ENCODE measurements around the gene WDR31.

WDR31 gene

GRCh38 chr9:113375057-113376023 is 35.3 kb upstream of the WDR31 start:
- Histone ChIP-seq H2AK5ac (ENCODE audit: low read depth, low read length) (no peak overlapping the region), H3K36me3 (replicated peaks in 1 of 2; ENCODE audit: control insufficient read depth in 2 of 2, insufficient read depth in 2 of 2, low read length in 2 of 2) (peaks cover 11 to 16% of the 10 kb centered on the region in 2 donors), H2AFZ (ENCODE audit: low read length) (no peak overlapping the region), H4K91ac (ENCODE audit: low read depth, low read length, poor library complexity) (no peak overlapping the region), H3K27me3 (ENCODE audit: control insufficient read depth in 3 of 3, insufficient read depth in 3 of 3, low read depth in 1 of 3, low read length in 3 of 3) (no peaks in the 10 kb centered on the region), H2BK12ac (ENCODE audit: low read length) (no peak overlapping the region), H3K4me2 (ENCODE audit: insufficient read depth, low read length, poor library complexity, severe bottlenecking) (no peak overlapping the region), H3K23ac (ENCODE audit: low read depth, low read length, poor library complexity) (no peak overlapping the region), H3K9ac (ENCODE audit: low read depth, low read length, poor library complexity) (no peak overlapping the region), H3K4me3 (ENCODE audit: low read length in 2 of 2) (no peak overlapping the region), H3K4me1 (ENCODE audit: control insufficient read depth in 2 of 2, insufficient read depth in 1 of 2, low read depth in 1 of 2, low read length in 2 of 2) (peaks cover 0 to 3% of the 10 kb centered on the region in 2 donors), H3K4ac (ENCODE audit: low read length) (no peak overlapping the region), H3K27ac (replicated peaks; ENCODE audit: low read length) (no peak overlapping the region), H2BK15ac (ENCODE audit: low read length) (no peak overlapping the region), H3K9me3 (replicated peaks in 1 of 2; ENCODE audit: control insufficient read depth in 2 of 2, insufficient read depth in 1 of 2, low read depth in 1 of 2, low read length in 2 of 2) (no peaks in the 10 kb centered on the region), H2BK120ac (ENCODE audit: low read depth, low read length) (no peak overlapping the region), H2BK5ac (ENCODE audit: low read length) (no peak overlapping the region), H3K14ac (ENCODE audit: low read length) (no peak overlapping the region), H3K18ac (ENCODE audit: low read length) (no peak overlapping the region), H3K79me1 (ENCODE audit: low read depth, low read length) (no peaks in the 10 kb centered on the region), H4K8ac (ENCODE audit: low read depth, low read length) (no peak overlapping the region)
- no peak for DNase-seq (ENCODE audit: low spot score)
- no CpG with 5 or more reads among the region's 6 CpGs for WGBS, 2 donors (ENCODE audit: extremely low coverage in 2 of 2, insufficient read length in 2 of 2, insufficient replicate concordance in 1 of 2)

- no CpG with 5 or more reads among the region's 24 CpGs for WGBS, 2 donors (ENCODE audit: extremely low coverage in 2 of 2, insufficient read length in 2 of 2, insufficient replicate concordance in 1 of 2)
- peak overlapping the region; percentile 6 for H2BK5ac ChIP-seq (ENCODE audit: low read length)
- H3K4me2 ChIP-seq (ENCODE audit: insufficient read depth, low read length, poor library complexity, severe bottlenecking) = no peak overlapping the region
These were observed 33.8 kb upstream of the WDR31 start for GRCh38 chr9:113373676-113374392.

GRCh38 chr9:113373256-113373655 is 33.2 kb upstream of the WDR31 start:
- Histone ChIP-seq H3K27me3 (ENCODE audit: control insufficient read depth in 3 of 3, insufficient read depth in 3 of 3, low read depth in 1 of 3, low read length in 3 of 3) (peaks cover 0 to 10% (median 0%) of the 10 kb centered on the region in 3 experiments), H3K4me2 (ENCODE audit: insufficient read depth, low read length, poor library complexity, severe bottlenecking) (no peak overlapping the region), H2AFZ (ENCODE audit: low read length) (no peak overlapping the region), H2BK15ac (ENCODE audit: low read length) (no peak overlapping the region), H3K23ac (ENCODE audit: low read depth, low read length, poor library complexity) (no peak overlapping the region), H3K4me1 (ENCODE audit: control insufficient read depth in 2 of 2, insufficient read depth in 1 of 2, low read depth in 1 of 2, low read length in 2 of 2) (peaks cover 0 to 7% of the 10 kb centered on the region in 2 donors), H3K14ac (ENCODE audit: low read length) (no peak overlapping the region), H2BK120ac (ENCODE audit: low read depth, low read length) (no peak overlapping the region), H2BK12ac (ENCODE audit: low read length) (no peak overlapping the region), H3K4me3 (ENCODE audit: low read length in 2 of 2) (no peak overlapping the region), H4K91ac (ENCODE audit: low read depth, low read length, poor library complexity) (no peak overlapping the region), H3K18ac (ENCODE audit: low read length) (no peak overlapping the region), H3K9me3 (replicated peaks in 1 of 2; ENCODE audit: control insufficient read depth in 2 of 2, insufficient read depth in 1 of 2, low read depth in 1 of 2, low read length in 2 of 2) (no peaks in the 10 kb centered on the region), H3K4ac (ENCODE audit: low read length) (no peak overlapping the region), H4K8ac (ENCODE audit: low read depth, low read length) (no peak overlapping the region), H2BK5ac (ENCODE audit: low read length) (peak overlapping the region; percentile 6), H3K79me1 (ENCODE audit: low read depth, low read length) (no peaks in the 10 kb centered on the region), H3K27ac (replicated peaks; ENCODE audit: low read length) (no peak overlapping the region), H2AK5ac (ENCODE audit: low read depth, low read length) (no peak overlapping the region), H3K36me3 (replicated peaks in 1 of 2; ENCODE audit: control insufficient read depth in 2 of 2, insufficient read depth in 2 of 2, low read length in 2 of 2) (peaks cover 11 to 16% of the 10 kb centered on the region in 2 donors), H3K9ac (ENCODE audit: low read depth, low read length, poor library complexity) (peak overlapping the region; percentile 37)
- no CpG with 5 or more reads among the region's 3 CpGs for WGBS, 2 donors (ENCODE audit: extremely low coverage in 2 of 2, insufficient read length in 2 of 2, insufficient replicate concordance in 1 of 2)
- no peak for DNase-seq (ENCODE audit: low spot score)

More at GRCh38 chr9:113373676-113374392, 33.8 kb upstream of the WDR31 start:
- Histone ChIP-seq H2AK5ac (ENCODE audit: low read depth, low read length) (no peak overlapping the region), H4K91ac (ENCODE audit: low read depth, low read length, poor library complexity) (no peak overlapping the region), H3K4me3 (ENCODE audit: low read length in 2 of 2) (no peak overlapping the region), H3K4ac (ENCODE audit: low read length) (no peak overlapping the region), H4K8ac (ENCODE audit: low read depth, low read length) (no peak overlapping the region), H3K14ac (ENCODE audit: low read length) (no peak overlapping the region), H3K4me1 (ENCODE audit: control insufficient read depth in 2 of 2, insufficient read depth in 1 of 2, low read depth in 1 of 2, low read length in 2 of 2) (peaks cover 0 to 7% of the 10 kb centered on the region in 2 donors), H3K23ac (ENCODE audit: low read depth, low read length, poor library complexity) (no peak overlapping the region), H3K79me1 (ENCODE audit: low read depth, low read length) (no peaks in the 10 kb centered on the region), H2BK120ac (ENCODE audit: low read depth, low read length) (no peak overlapping the region), H2BK12ac (ENCODE audit: low read length) (no peak overlapping the region), H3K36me3 (replicated peaks in 1 of 2; ENCODE audit: control insufficient read depth in 2 of 2, insufficient read depth in 2 of 2, low read length in 2 of 2) (peaks cover 11 to 16% of the 10 kb centered on the region in 2 donors), H2AFZ (ENCODE audit: low read length) (no peak overlapping the region), H3K9ac (ENCODE audit: low read depth, low read length, poor library complexity) (peak overlapping the region; percentile 37), H3K9me3 (replicated peaks in 1 of 2; ENCODE audit: control insufficient read depth in 2 of 2, insufficient read depth in 1 of 2, low read depth in 1 of 2, low read length in 2 of 2) (no peaks in the 10 kb centered on the region), H3K18ac (ENCODE audit: low read length) (no peak overlapping the region), H3K27me3 (ENCODE audit: control insufficient read depth in 3 of 3, insufficient read depth in 3 of 3, low read depth in 1 of 3, low read length in 3 of 3) (peaks cover 0 to 5% (median 0%) of the 10 kb centered on the region in 3 experiments), H3K27ac (replicated peaks; ENCODE audit: low read length) (no peak overlapping the region), H2BK15ac (ENCODE audit: low read length) (no peak overlapping the region)
- DNase-seq (ENCODE audit: low spot score) = no peak

- H3K4me3 ChIP-seq (ENCODE audit: low read length in 2 of 2) = no peak overlapping the region
- no peak overlapping the region for H2AK5ac ChIP-seq (ENCODE audit: low read depth, low read length)
- no CpG with 5 or more reads among the region's 5 CpGs for WGBS, 2 donors (ENCODE audit: extremely low coverage in 2 of 2, insufficient read length in 2 of 2, insufficient replicate concordance in 1 of 2)
- no peak overlapping the region for H4K91ac ChIP-seq (ENCODE audit: low read depth, low read length, poor library complexity)
- H4K8ac ChIP-seq (ENCODE audit: low read depth, low read length) = no peak overlapping the region
- no peak for DNase-seq (ENCODE audit: low spot score)
- no peak overlapping the region for H3K9ac ChIP-seq (ENCODE audit: low read depth, low read length, poor library complexity)
- no peak overlapping the region for H2BK12ac ChIP-seq (ENCODE audit: low read length)
- no peak overlapping the region for H3K4me2 ChIP-seq (ENCODE audit: insufficient read depth, low read length, poor library complexity, severe bottlenecking)
- peaks cover 0 to 14% (median 0%) of the 10 kb centered on the region in 3 experiments for H3K27me3 ChIP-seq (ENCODE audit: control insufficient read depth in 3 of 3, insufficient read depth in 3 of 3, low read depth in 1 of 3, low read length in 3 of 3)
- peaks cover 0 to 7% of the 10 kb centered on the region in 2 donors for H3K4me1 ChIP-seq (ENCODE audit: control insufficient read depth in 2 of 2, insufficient read depth in 1 of 2, low read depth in 1 of 2, low read length in 2 of 2)
- peaks cover 11 to 16% of the 10 kb centered on the region in 2 donors for H3K36me3 ChIP-seq (replicated peaks in 1 of 2; ENCODE audit: control insufficient read depth in 2 of 2, insufficient read depth in 2 of 2, low read length in 2 of 2)
- no peak overlapping the region for H2BK5ac ChIP-seq (ENCODE audit: low read length)
- H3K23ac ChIP-seq (ENCODE audit: low read depth, low read length, poor library complexity) = peak overlapping the region; percentile 52
- no peak overlapping the region for H3K27ac ChIP-seq (replicated peaks; ENCODE audit: low read length)
- H3K14ac ChIP-seq (ENCODE audit: low read length) = no peak overlapping the region
- no peak overlapping the region for H2BK120ac ChIP-seq (ENCODE audit: low read depth, low read length)
- H3K9me3 ChIP-seq (replicated peaks in 1 of 2; ENCODE audit: control insufficient read depth in 2 of 2, insufficient read depth in 1 of 2, low read depth in 1 of 2, low read length in 2 of 2) = no peaks in the 10 kb centered on the region
- H2BK15ac ChIP-seq (ENCODE audit: low read length) = no peak overlapping the region
- H3K4ac ChIP-seq (ENCODE audit: low read length) = no peak overlapping the region
- no peak overlapping the region for H3K18ac ChIP-seq (ENCODE audit: low read length)
- H3K79me1 ChIP-seq (ENCODE audit: low read depth, low read length) = no peaks in the 10 kb centered on the region
- H2AFZ ChIP-seq (ENCODE audit: low read length) = no peak overlapping the region
These were observed 32.0 kb upstream of the WDR31 start for GRCh38 chr9:113372059-113372458.
